Right atrium auricular region (tissue), 2 donors: ENCODE data around the gene SPRED1. TPM values are rescaled to one million over a fixed set of nuclear protein-coding genes. Genes with fewer than 3 reads are reported as not detected.

ENCODE experiments used
- DNase-seq: peaks from one replicate; pipeline ENCODE4 v3.0.0-alpha.2; 2019; ENCODE audit warnings: low spot score
- H3K27ac ChIP-seq, 2 donors: fragments of 200-600 bp; sonication (generic); 1 replicate in 1 of 2; 2 replicates in 1 of 2; pipeline ENCODE4 v1.5.1; 2016 to 2019
- H3K27me3 ChIP-seq, 2 donors: fragments of 200-600 bp; sonication (generic); one replicate each; pipeline versions ENCODE4 v1.5.1 to v1.6.0; 2017 to 2019
- H3K36me3 ChIP-seq: fragments of 200-600 bp; sonication (generic); one replicate; pipeline ENCODE4 v1.5.1; 2016
- H3K4me1 ChIP-seq, 2 donors: fragments of 200-600 bp; sonication (generic); one replicate each; pipeline versions ENCODE4 v1.5.1 to v1.6.0; 2017 to 2019
- H3K4me3 ChIP-seq, 2 donors: fragments of 200-600 bp; sonication (generic); 1 replicate in 1 of 2; 2 replicates in 1 of 2; pipeline ENCODE4 v1.5.1; 2017 to 2019; ENCODE audit warnings: mild to moderate bottlenecking in 1 of 2, moderate library complexity in 1 of 2
- H3K9me3 ChIP-seq, 2 donors: fragments of 200-600 bp; sonication (generic); one replicate each; pipeline ENCODE4 v1.5.1; 2019
- CTCF ChIP-seq, 2 donors: fragments of 200-600 bp; sonication (generic); IDR thresholded peaks; one replicate each; pipeline ENCODE4 v1.5.1; 2019; ENCODE audit warnings: antibody characterized with exemption in 2 of 2
- total RNA-seq, 2 donors: library from RNA; depleted of rRNA; stranded (reverse); fragments of >200 nt; gene quantifications; one replicate each; pipeline ENCODE4 v1.1.0, GENCODE V29; 2016

Gene SPRED1
- total RNA-seq, 2 donors from 2014 or later, result 9.4 to 10.9 TPM

- H3K9me3 ChIP-seq, result no peaks in the 10 kb centered on the region
- H3K4me1 ChIP-seq, result no peaks in the 10 kb centered on the region
- H3K27me3 ChIP-seq, result no peaks in the 10 kb centered on the region
- no peak overlapping the region for H3K27ac ChIP-seq
- DNase-seq, result no peak
- H3K4me3 ChIP-seq, result no peak overlapping the region
- H3K36me3 ChIP-seq, result no peaks in the 10 kb centered on the region
- TF ChIP-seq CTCF (IDR thresholded peaks at IDR 0.05), result no peak
These were observed 54.6 kb downstream of the SPRED1 start for GRCh38 chr15:38307251-38307650.

GRCh38 chr15:38307861-38308641 is 55.4 kb downstream of the SPRED1 start:
- Histone ChIP-seq H3K4me3 (no peak overlapping the region), H3K27me3 (no peaks in the 10 kb centered on the region), H3K27ac (no peak overlapping the region), H3K36me3 (no peaks in the 10 kb centered on the region), H3K9me3 (no peaks in the 10 kb centered on the region), H3K4me1 (no peaks in the 10 kb centered on the region)
- TF ChIP-seq CTCF (IDR thresholded peaks at IDR 0.05), result no peak
- no peak for DNase-seq

- no peaks in the 10 kb centered on the region for H3K9me3 ChIP-seq
These were observed 56.2 kb downstream of the SPRED1 start for GRCh38 chr15:38308797-38309196.

GRCh38 chr15:38312190-38312589 is 59.6 kb downstream of the SPRED1 start:
- H3K4me3 ChIP-seq, result no peak overlapping the region
- H3K9me3 ChIP-seq, result no peaks in the 10 kb centered on the region
- no peak overlapping the region for H3K27ac ChIP-seq
- TF ChIP-seq CTCF (IDR thresholded peaks at IDR 0.05), result no peak
- H3K36me3 ChIP-seq, result no peaks in the 10 kb centered on the region
- no peaks in the 10 kb centered on the region for H3K27me3 ChIP-seq
- H3K4me1 ChIP-seq, result no peaks in the 10 kb centered on the region
- no peak for DNase-seq

More at GRCh38 chr15:38308797-38309196, 56.2 kb downstream of the SPRED1 start:
- DNase-seq, result no peak
- Histone ChIP-seq H3K27ac (no peak overlapping the region), H3K36me3 (no peaks in the 10 kb centered on the region), H3K4me1 (no peaks in the 10 kb centered on the region), H3K4me3 (no peak overlapping the region), H3K27me3 (no peaks in the 10 kb centered on the region)
- TF ChIP-seq CTCF (IDR thresholded peaks at IDR 0.05), result no peak

- Histone ChIP-seq H3K4me1 (no peaks in the 10 kb centered on the region), H3K4me3 (no peak overlapping the region), H3K27me3 (no peaks in the 10 kb centered on the region), H3K36me3 (no peaks in the 10 kb centered on the region), H3K27ac (no peak overlapping the region), H3K9me3 (no peaks in the 10 kb centered on the region)
- no peak for DNase-seq
- no peak for TF ChIP-seq CTCF (IDR thresholded peaks at IDR 0.05)
These were observed 63.7 kb downstream of the SPRED1 start for GRCh38 chr15:38316311-38316710.

- Histone ChIP-seq H3K4me3 (no peak overlapping the region), H3K27me3 (no peaks in the 10 kb centered on the region), H3K27ac (no peak overlapping the region), H3K9me3 (no peaks in the 10 kb centered on the region), H3K36me3 (peaks cover 4% of the 10 kb centered on the region), H3K4me1 (no peaks in the 10 kb centered on the region)
- TF ChIP-seq CTCF (IDR thresholded peaks at IDR 0.05), result no peak
- DNase-seq, result no peak
These were observed 67.5 kb downstream of the SPRED1 start for GRCh38 chr15:38320181-38320580.
